Muscle layer of colon (tissue), 2 donors: ENCODE results near the gene AMPH.

Experiments used
- H3K27ac ChIP-seq: one replicate; pipeline ENCODE4 v1.7.0; 2013; ENCODE audit warnings: low read depth, mild to moderate bottlenecking, low read length, moderate library complexity
- H3K27me3 ChIP-seq, 2 donors: one replicate each; pipeline ENCODE4 v1.7.0; 2013; ENCODE audit warnings: low read length in 2 of 2, mild to moderate bottlenecking in 2 of 2; ENCODE audit not compliant: insufficient read depth in 2 of 2, control insufficient read depth in 1 of 2
- H3K36me3 ChIP-seq: one replicate; pipeline ENCODE4 v1.7.0; 2013; ENCODE audit warnings: mild to moderate bottlenecking, low read length; ENCODE audit not compliant: insufficient read depth
- H3K4me1 ChIP-seq: one replicate; pipeline ENCODE4 v1.7.0; 2013; ENCODE audit warnings: mild to moderate bottlenecking, low read length; ENCODE audit not compliant: insufficient read depth
- H3K4me3 ChIP-seq, 2 donors: one replicate each; pipeline ENCODE4 v1.7.0; 2013; ENCODE audit warnings: low read length in 2 of 2, low read depth in 1 of 2, mild to moderate bottlenecking in 1 of 2, moderate library complexity in 1 of 2
- H3K9ac ChIP-seq: one replicate; pipeline ENCODE4 v1.7.0; 2013; ENCODE audit warnings: low read length
- H3K9me3 ChIP-seq: one replicate; pipeline ENCODE4 v1.7.0; 2013; ENCODE audit warnings: mild to moderate bottlenecking, low read length
- donor health status: abdominal sarcoma.
- donor health status: Adenocarcinoma of cecum.

AMPH gene

DNA sequence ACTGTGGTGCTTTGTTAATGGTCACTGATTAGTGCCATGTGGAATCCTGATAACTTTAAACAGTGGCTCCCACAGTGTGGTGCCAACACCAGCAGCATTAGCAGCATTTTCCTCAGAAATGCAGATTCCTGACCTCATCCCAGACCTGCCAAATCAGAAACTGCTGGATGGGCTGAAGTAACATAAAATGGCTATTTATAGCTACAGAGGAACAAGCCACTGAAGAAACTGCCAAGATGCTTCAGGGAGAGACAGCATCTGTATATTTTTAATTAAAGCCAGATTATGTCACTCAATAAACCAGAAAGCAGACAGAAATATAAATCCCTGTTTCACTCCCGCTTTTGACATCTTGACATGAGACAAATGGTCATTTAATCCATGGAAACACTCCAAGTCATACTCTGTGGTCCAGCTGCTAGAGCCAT is 178.5 kb downstream of the AMPH start:
- Histone ChIP-seq H3K27ac (no peak overlapping the region), H3K36me3 (no peaks in the 10 kb centered on the region)

GRCh38 chr7:38451840-38452239 is 179.3 kb downstream of the AMPH start:
- Histone ChIP-seq H3K9ac (no peak overlapping the region), H3K4me3 (no peak overlapping the region), H3K4me1 (peaks cover 9% of the 10 kb centered on the region), H3K9me3 (no peaks in the 10 kb centered on the region), H3K36me3 (no peaks in the 10 kb centered on the region), H3K27me3 (no peaks in the 10 kb centered on the region), H3K27ac (no peak overlapping the region)

More for the DNA sequence above, 178.5 kb downstream of the AMPH start:
- no peak overlapping the region for H3K4me3 ChIP-seq
- no peak overlapping the region for H3K9ac ChIP-seq
- H3K9me3 ChIP-seq = no peaks in the 10 kb centered on the region
- peaks cover 9% of the 10 kb centered on the region for H3K4me1 ChIP-seq
- H3K27me3 ChIP-seq = no peaks in the 10 kb centered on the region

DNA sequence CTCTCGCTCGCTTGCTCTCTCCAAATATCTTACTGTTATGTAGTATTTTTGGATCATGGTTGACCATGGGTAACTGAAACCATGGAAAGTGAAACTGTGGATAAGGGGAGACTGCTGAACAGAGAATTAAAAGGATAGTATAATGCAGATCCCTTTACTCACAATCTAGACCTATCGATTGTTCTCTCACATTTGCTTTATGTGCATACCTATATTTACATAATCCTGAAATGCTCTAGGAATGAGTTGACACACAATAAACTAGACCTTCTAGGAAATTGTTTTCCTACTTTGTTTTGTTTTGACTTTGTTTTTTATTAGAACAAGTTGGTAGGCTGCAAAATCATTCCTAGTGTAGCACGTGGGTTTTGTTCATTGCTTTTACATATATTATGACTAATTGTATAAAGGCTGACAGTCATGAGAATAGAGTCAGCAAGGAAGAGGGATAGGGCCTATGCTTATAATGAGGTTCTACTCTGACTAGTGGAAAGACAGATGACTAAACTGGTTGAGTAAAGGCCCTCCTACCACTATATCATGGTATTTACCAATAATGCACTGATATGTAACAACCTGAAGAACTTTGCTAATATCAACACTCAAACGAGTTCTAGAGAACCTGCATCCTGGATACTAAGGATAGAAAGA is 182.5 kb downstream of the AMPH start:
- Histone ChIP-seq H3K4me3 (no peak overlapping the region), H3K27me3 (no peaks in the 10 kb centered on the region), H3K36me3 (no peaks in the 10 kb centered on the region), H3K9ac (no peak overlapping the region), H3K9me3 (no peaks in the 10 kb centered on the region), H3K27ac (no peak overlapping the region), H3K4me1 (peaks cover 9% of the 10 kb centered on the region)

- no peak overlapping the region for H3K4me3 ChIP-seq
- H3K27me3 ChIP-seq = no peaks in the 10 kb centered on the region
- H3K9ac ChIP-seq = no peak overlapping the region
- H3K9me3 ChIP-seq = no peaks in the 10 kb centered on the region
- peaks cover 9% of the 10 kb centered on the region for H3K4me1 ChIP-seq
- no peaks in the 10 kb centered on the region for H3K36me3 ChIP-seq
- no peak overlapping the region for H3K27ac ChIP-seq
Observed at GRCh38 chr7:38448054-38448453, 183.1 kb downstream of the AMPH start.

- H3K36me3 ChIP-seq = no peaks in the 10 kb centered on the region
- H3K9me3 ChIP-seq = no peaks in the 10 kb centered on the region
- H3K4me1 ChIP-seq = no peaks in the 10 kb centered on the region
- no peak overlapping the region for H3K9ac ChIP-seq
- no peak overlapping the region for H3K4me3 ChIP-seq
- no peaks in the 10 kb centered on the region for H3K27me3 ChIP-seq
- H3K27ac ChIP-seq = no peak overlapping the region
Observed at GRCh38 chr7:38438970-38439369, 192.2 kb downstream of the AMPH start.

DNA sequence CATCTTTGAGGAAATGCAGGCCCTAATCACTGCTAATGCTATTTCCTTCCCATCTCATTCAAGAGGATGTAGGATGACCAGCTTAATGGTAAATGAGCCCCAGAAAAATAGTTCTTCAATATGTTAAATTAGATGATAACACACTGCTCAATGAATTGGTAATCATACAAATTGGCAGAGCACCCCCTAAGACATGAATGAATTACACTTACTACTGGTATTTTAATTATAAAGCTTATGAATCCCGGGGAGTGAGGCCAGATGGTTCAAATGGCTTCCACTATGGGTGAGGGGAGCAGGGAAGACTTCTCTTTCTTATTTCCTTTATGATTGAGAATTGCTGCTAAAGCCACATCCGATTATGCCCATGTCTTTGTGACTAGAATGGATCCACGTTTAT is 198.5 kb downstream of the AMPH start:
- no peaks in the 10 kb centered on the region for H3K27me3 ChIP-seq
- H3K9me3 ChIP-seq = no peaks in the 10 kb centered on the region
- no peak overlapping the region for H3K4me3 ChIP-seq
- H3K36me3 ChIP-seq = no peaks in the 10 kb centered on the region
- H3K4me1 ChIP-seq = peaks cover 5% of the 10 kb centered on the region
- H3K27ac ChIP-seq = no peak overlapping the region
- H3K9ac ChIP-seq = no peak overlapping the region

DNA sequence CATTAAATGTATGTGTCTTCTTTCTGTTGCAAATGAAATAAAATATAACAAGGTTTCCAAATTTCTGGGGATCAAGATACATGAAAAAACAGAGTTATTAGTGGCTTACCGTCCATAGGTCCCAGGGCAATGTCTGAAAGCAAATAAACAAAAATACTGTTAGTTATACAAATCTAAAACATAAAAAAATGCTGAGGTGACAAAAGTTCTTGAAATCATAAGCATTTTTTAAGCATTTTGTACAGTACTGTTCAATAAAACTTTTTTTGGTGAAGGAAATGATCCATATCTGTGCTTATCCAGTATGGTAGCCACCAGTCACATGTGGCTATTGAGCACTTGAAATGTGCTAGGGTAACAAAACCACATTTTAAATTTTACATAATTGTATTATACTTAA is 199.1 kb downstream of the AMPH start:
- Histone ChIP-seq H3K4me3 (no peak overlapping the region), H3K36me3 (no peaks in the 10 kb centered on the region), H3K4me1 (peaks cover 5% of the 10 kb centered on the region), H3K9ac (no peak overlapping the region), H3K27ac (no peak overlapping the region), H3K27me3 (no peaks in the 10 kb centered on the region), H3K9me3 (no peaks in the 10 kb centered on the region)

DNA sequence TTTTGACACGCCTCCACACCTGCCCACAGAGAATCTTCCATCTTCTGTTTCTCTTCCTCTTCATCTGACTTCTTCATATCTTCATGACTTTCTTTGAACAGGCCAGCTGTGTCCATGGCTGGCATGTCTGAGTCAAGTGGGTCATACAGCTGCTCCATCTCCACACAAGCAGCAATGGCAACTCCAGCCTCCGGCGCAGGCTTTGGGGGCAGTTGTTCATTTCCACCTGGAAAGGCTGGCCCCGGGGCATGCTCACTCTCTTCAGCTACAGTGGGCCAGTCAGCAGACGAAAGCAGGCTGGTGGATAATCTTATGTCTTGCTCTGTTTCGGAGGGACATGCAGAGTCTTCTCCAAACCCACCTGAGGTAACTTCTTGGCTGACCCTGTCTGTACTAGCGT is 202.1 kb downstream of the AMPH start:
- no peak overlapping the region for H3K27ac ChIP-seq
- H3K27me3 ChIP-seq = no peaks in the 10 kb centered on the region
- no peaks in the 10 kb centered on the region for H3K9me3 ChIP-seq
- no peak overlapping the region for H3K4me3 ChIP-seq
- no peak overlapping the region for H3K9ac ChIP-seq
- peaks cover 5% of the 10 kb centered on the region for H3K4me1 ChIP-seq
- no peaks in the 10 kb centered on the region for H3K36me3 ChIP-seq

DNA sequence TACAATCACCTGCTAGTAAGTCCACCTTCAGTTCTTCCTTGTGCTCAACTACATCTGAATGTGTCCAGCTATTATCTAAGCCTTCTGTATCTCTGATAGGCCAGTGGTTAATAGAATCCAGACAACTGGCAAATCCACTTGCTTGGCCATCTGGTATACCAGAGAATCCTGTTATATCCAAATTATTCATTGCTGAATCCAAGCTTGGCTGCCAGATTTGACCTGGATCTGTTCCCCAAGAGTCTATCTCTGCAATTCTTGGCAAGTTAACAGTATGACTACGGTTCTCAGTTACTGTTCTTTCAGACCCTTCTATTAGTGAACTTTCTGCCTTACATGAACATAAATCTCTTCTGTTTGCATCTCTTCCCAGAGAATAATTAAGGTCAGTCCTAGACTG is 203.1 kb downstream of the AMPH start:
- Histone ChIP-seq H3K9me3 (no peaks in the 10 kb centered on the region), H3K27ac (no peak overlapping the region), H3K4me1 (peaks cover 5% of the 10 kb centered on the region), H3K9ac (no peak overlapping the region), H3K36me3 (no peaks in the 10 kb centered on the region), H3K4me3 (no peak overlapping the region), H3K27me3 (no peaks in the 10 kb centered on the region)

GRCh38 chr7:38427279-38427955 is 203.8 kb downstream of the AMPH start:
- no peak overlapping the region for H3K27ac ChIP-seq
- no peaks in the 10 kb centered on the region for H3K9me3 ChIP-seq
- peaks cover 5% of the 10 kb centered on the region for H3K4me1 ChIP-seq
- H3K9ac ChIP-seq = no peak overlapping the region
- no peaks in the 10 kb centered on the region for H3K36me3 ChIP-seq
- no peak overlapping the region for H3K4me3 ChIP-seq
- H3K27me3 ChIP-seq = no peaks in the 10 kb centered on the region

- Histone ChIP-seq H3K4me3 (no peak overlapping the region), H3K9me3 (no peaks in the 10 kb centered on the region), H3K27ac (no peak overlapping the region), H3K36me3 (no peaks in the 10 kb centered on the region), H3K9ac (no peak overlapping the region), H3K27me3 (no peaks in the 10 kb centered on the region), H3K4me1 (peaks cover 5% of the 10 kb centered on the region)
Observed at GRCh38 chr7:38425509-38425908, 205.7 kb downstream of the AMPH start.
